IMR-90 (cell line): ENCODE results near the gene TRIM46. TPM values are rescaled to one million over a fixed set of nuclear protein-coding genes. Genes with fewer than 3 reads are reported as not detected.

Source experiments
- ATAC-seq: fragments of 200-7000 bp; cut with Tn5 transposase; 2 replicates; pipeline ENCODE4 v1.9.1; 2020; ENCODE audit warnings: low read depth, mild to moderate bottlenecking, moderate library complexity
- BruUV-seq: library from RNA; stranded (reverse); fragments of 400-500 nt; replicated peaks from 2 replicates; lab custom pipeline; 2021; lab: Mats Ljungman, UMichigan
- CTCF ChIA-PET: fragments of 300-600 bp; formaldehyde crosslinking; extraction: SDS; loops from one replicate; lab custom pipeline; 2021; ENCODE audit warnings: antibody characterized with exemption; lab: Yijun Ruan, JAX
- POLR2A ChIA-PET: fragments of 300-600 bp; sonication (Branson Sonifier 250); formaldehyde crosslinking; loops from one replicate; lab custom pipeline; 2022; ENCODE audit warnings: antibody characterized with exemption; ENCODE audit not compliant: unreplicated experiment; lab: Charles Lee
- DNase-seq: peaks from one replicate; pipeline ENCODE4 v3.0.0; 2013
- H2AFZ ChIP-seq: replicated peaks from 2 replicates; pipeline ENCODE3; 2013; ENCODE audit warnings: low read length, mild to moderate bottlenecking; ENCODE audit not compliant: poor library complexity
- H2AK5ac ChIP-seq: 2 replicates; pipeline ENCODE4 v1.6.1; 2013; ENCODE audit warnings: low read depth, low read length, inconsistent platforms
- H2AK9ac ChIP-seq: replicated peaks from 2 replicates; pipeline ENCODE3; 2013; ENCODE audit warnings: mild to moderate bottlenecking, low read depth, low read length, moderate library complexity; ENCODE audit not compliant: poor library complexity
- H2BK120ac ChIP-seq: 2 replicates; pipeline ENCODE4 v1.6.1; 2013; ENCODE audit warnings: low read depth, low read length, inconsistent platforms
- H2BK15ac ChIP-seq: 3 replicates; pipeline ENCODE4 v1.6.1; 2013; ENCODE audit warnings: low read depth, low read length, inconsistent platforms
- H2BK20ac ChIP-seq: 2 replicates; pipeline ENCODE4 v1.6.1; 2013; ENCODE audit warnings: low read depth, mild to moderate bottlenecking, inconsistent platforms, low read length, moderate library complexity
- H2BK5ac ChIP-seq: 2 replicates; pipeline ENCODE4 v1.6.1; 2013; ENCODE audit warnings: mild to moderate bottlenecking, low read depth, low read length, inconsistent platforms; ENCODE audit not compliant: poor library complexity, severe bottlenecking
- H3K14ac ChIP-seq: replicated peaks from 2 replicates; pipeline ENCODE4 v1.6.1; 2013; ENCODE audit warnings: low read depth, low read length, inconsistent platforms
- H3K18ac ChIP-seq: 2 replicates; pipeline ENCODE4 v1.6.1; 2013; ENCODE audit warnings: low read depth, low read length, control low read depth
- H3K23ac ChIP-seq: 2 replicates; pipeline ENCODE4 v1.6.1; 2013; ENCODE audit warnings: low read depth, low read length, inconsistent platforms
- H3K27ac ChIP-seq: 2 replicates; pipeline ENCODE4 v1.5.1; 2013; ENCODE audit warnings: mild to moderate bottlenecking, control low read depth, low read length; ENCODE audit not compliant: insufficient read depth
- H3K27me3 ChIP-seq: 2 replicates; pipeline ENCODE4 v1.6.1; 2013; ENCODE audit warnings: low read length; ENCODE audit not compliant: control insufficient read depth, insufficient read depth
- H3K36me3 ChIP-seq: 2 replicates; pipeline ENCODE4 v1.6.1; 2013; ENCODE audit warnings: low read length, mixed read lengths; ENCODE audit not compliant: control insufficient read depth, insufficient read depth
- H3K4ac ChIP-seq: 2 replicates; pipeline ENCODE4 v1.6.1; 2013; ENCODE audit warnings: low read depth, low read length, inconsistent platforms
- H3K4me1 ChIP-seq: 2 replicates; pipeline ENCODE4 v1.6.1; 2013; ENCODE audit warnings: low read length, mixed read lengths; ENCODE audit not compliant: control insufficient read depth, insufficient read depth
- H3K4me2 ChIP-seq: 2 replicates; pipeline ENCODE4 v1.6.1; 2013; ENCODE audit warnings: low read depth, mild to moderate bottlenecking, control low read depth, low read length, moderate library complexity
- H3K4me3 ChIP-seq: 2 replicates; pipeline ENCODE4 v1.5.1; 2013; ENCODE audit warnings: low read depth, mild to moderate bottlenecking, control low read depth, low read length, moderate library complexity; ENCODE audit not compliant: insufficient read depth
- H3K56ac ChIP-seq: 2 replicates; pipeline ENCODE4 v1.6.1; 2013; ENCODE audit warnings: low read length, inconsistent platforms; ENCODE audit not compliant: insufficient read depth; ENCODE audit errors: extremely low read depth
- H3K79me1 ChIP-seq, 2 experiments: 2 replicates each; pipeline ENCODE4 v1.6.1; 2013; ENCODE audit warnings: low read length in 2 of 2, inconsistent platforms in 1 of 2, low read depth in 1 of 2
- H3K9ac ChIP-seq: 2 replicates; pipeline ENCODE4 v1.6.1; 2013; ENCODE audit warnings: low read depth, low read length, control low read depth
- H3K9me1 ChIP-seq: 2 replicates; pipeline ENCODE4 v1.6.1; 2013; ENCODE audit warnings: low read length, inconsistent platforms; ENCODE audit not compliant: insufficient read depth
- H3K9me3 ChIP-seq: 2 replicates; pipeline ENCODE4 v1.6.1; 2013; ENCODE audit warnings: low read length; ENCODE audit not compliant: control insufficient read depth, insufficient read depth
- H4K20me1 ChIP-seq: 2 replicates; pipeline ENCODE4 v1.6.1; 2013; ENCODE audit warnings: low read length, inconsistent platforms; ENCODE audit not compliant: insufficient read depth
- H4K5ac ChIP-seq: 2 replicates; pipeline ENCODE4 v1.6.1; 2013; ENCODE audit warnings: mild to moderate bottlenecking, low read depth, low read length, control low read depth
- H4K8ac ChIP-seq, 2 experiments: 2 replicates each; pipeline ENCODE4 v1.6.1; 2013; ENCODE audit warnings: low read depth in 2 of 2, low read length in 2 of 2, control low read depth in 1 of 2, inconsistent platforms in 1 of 2
- H4K91ac ChIP-seq: 2 replicates; pipeline ENCODE4 v1.6.1; 2013; ENCODE audit warnings: low read depth, low read length, inconsistent platforms; ENCODE audit not compliant: insufficient read depth
- BHLHE40 ChIP-seq: fragments of 150-350 bp; IDR thresholded peaks from 2 replicates; pipeline ENCODE4 v1.6.1; 2016; ENCODE audit warnings: mild to moderate bottlenecking, low read depth, low read length
- FOS ChIP-seq: fragments of 150-350 bp; IDR thresholded peaks from 2 replicates; pipeline ENCODE4 v1.6.1; 2016; ENCODE audit warnings: low read depth, low read length
- POLR2A ChIP-seq: IDR thresholded peaks from 2 replicates; pipeline ENCODE4 v1.6.1; 2012; ENCODE audit warnings: mild to moderate bottlenecking, low read depth, low read length
- RAD21 ChIP-seq: IDR thresholded peaks from 2 replicates; pipeline ENCODE4 v1.6.1; 2012; ENCODE audit warnings: low read length, improper control_type of control experiment
- WGBS, 2 experiments: methylation state at CpG; one replicate each; pipeline versions ENCODE4 v1.1.5 to v1.1.7; 2013; ENCODE audit warnings: missing lambda C conversion rate in 2 of 2; ENCODE audit not compliant: insufficient read length in 1 of 2; ENCODE audit errors: extremely low coverage in 2 of 2; 5-methylcytosine and 5-hydroxymethylcytosine counted together
- dilution Hi-C: fragments of 300-500 bp; cut with HindIII; formaldehyde crosslinking; loops from one replicate; pipeline ENCODE4 v1.14.3; 2018; ENCODE audit warnings: low sequenced_read_pairs; ENCODE audit not compliant: unreplicated experiment
- in situ Hi-C: fragments of 300-500 bp; cut with MboI; formaldehyde crosslinking; loops from 3 replicates; pipeline ENCODE4 v1.14.3; 2019; ENCODE audit warnings: low sequenced_read_pairs, inconsistent platforms, mixed read lengths
- intact Hi-C: fragments of 100-400 bp; cut with micrococcal nuclease; formaldehyde crosslinking; loops from 2 replicates; pipeline ENCODE4 v1.10.0; 2022
- polyA plus RNA-seq, 3 experiments: library from polyadenylated mRNA; depleted of rRNA; stranded (reverse); fragments of >200 nt; gene quantifications; 2 replicates each; pipeline ENCODE4 v1.2.3, GENCODE V29; 2012; ENCODE audit warnings: low replicate concordance in 1 of 3
- total RNA-seq: library from RNA; depleted of rRNA; stranded (reverse); fragments of >200 nt; gene quantifications from 2 replicates; pipeline ENCODE4 v1.2.3, GENCODE V29; 2012

The TRIM46 gene
- total and polyA plus RNA-seq, 2 of the 4 experiments (the other 2 are of a cell fraction), result 2.3 to 6.2 TPM

DNA sequence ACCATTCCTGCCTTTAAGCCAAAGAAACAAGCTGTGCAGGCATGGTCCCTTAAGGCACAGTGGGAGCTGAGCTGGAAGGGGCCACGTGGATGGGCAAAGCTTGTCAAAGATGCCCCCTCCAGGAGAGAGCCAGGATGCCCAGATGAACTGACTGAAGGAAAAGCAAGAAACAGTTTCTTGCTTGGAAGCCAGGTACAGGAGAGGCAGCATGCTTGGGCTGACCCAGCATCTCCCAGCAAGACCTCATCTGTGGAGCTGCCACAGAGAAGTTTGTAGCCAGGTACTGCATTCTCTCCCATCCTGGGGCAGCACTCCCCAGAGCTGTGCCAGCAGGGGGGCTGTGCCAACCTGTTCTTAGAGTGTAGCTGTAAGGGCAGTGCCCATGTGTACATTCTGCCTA, 39.3 kb upstream of the TRIM46 start:
- H3K4me3 ChIP-seq, result no peak overlapping the region
- peaks cover 2% of the 10 kb centered on the region for H3K27me3 ChIP-seq
- no peak overlapping the region for H2AFZ ChIP-seq
- peaks cover 20% of the 10 kb centered on the region; the same call in 1 of the 2 replicates for H3K9me1 ChIP-seq
- peak overlapping the region in 1 of 2 experiments; percentile 94; a peak in 2 of 4 replicates for H4K8ac ChIP-seq
- dilution Hi-C loops, result no loop called here
- H2BK5ac ChIP-seq, result no peak overlapping the region
- ATAC-seq (no peak), DNase-seq (no peak)
- no peak overlapping the region for H2BK15ac ChIP-seq
- H2BK20ac ChIP-seq, result no peak overlapping the region
- H3K56ac ChIP-seq, result no peak overlapping the region
- H3K27ac ChIP-seq, result no peak overlapping the region
- no peak overlapping the region for H2AK9ac ChIP-seq
- peaks cover 9% of the 10 kb centered on the region for H3K36me3 ChIP-seq
- intact Hi-C loops, result no loop called here
- H3K23ac ChIP-seq, result no peak overlapping the region
- no peak overlapping the region for H3K9ac ChIP-seq
- ChIA-PET POLR2A (no interaction called here), CTCF (no interaction called here)
- no peak overlapping the region; the same call in 1 of the 2 replicates for H3K4me2 ChIP-seq
- H3K18ac ChIP-seq, result no peak overlapping the region
- no peak overlapping the region for H4K5ac ChIP-seq
- WGBS, 2 experiments, result 67% methylated on average over 1 of the region's 1 CpG; no CpG with 5 or more reads in 1 of the 2 experiments
- TF ChIP-seq BHLHE40 (no peak), FOS (no peak), RAD21 (no peak), POLR2A (no peak)
- no peak overlapping the region for H2BK120ac ChIP-seq
- H3K9me3 ChIP-seq, result no peaks in the 10 kb centered on the region
- H4K91ac ChIP-seq, result no peak overlapping the region
- peak overlapping the region; percentile 34; the same call in 1 of the 2 replicates for H2AK5ac ChIP-seq
- no peak overlapping the region for H3K14ac ChIP-seq
- no TSS peak for BruUV-seq
- no peak overlapping the region; the same call in 1 of the 2 replicates for H3K4ac ChIP-seq
- peaks cover 15% of the 10 kb centered on the region for H3K4me1 ChIP-seq
- H3K79me1 ChIP-seq, result peaks cover 16 to 35% of the 10 kb centered on the region in 2 experiments
- in situ Hi-C loops, result no loop called here
- H4K20me1 ChIP-seq, result no peaks in the 10 kb centered on the region
